ENCODE measurements around the gene ACKR3. TPM values are rescaled to one million over a fixed set of nuclear protein-coding genes. Genes with fewer than 3 reads are reported as not detected.

Gene ACKR3
- total RNA-seq, 2 experiments from 2014 or later, result 0.46 to 2.1 TPM

- intact Hi-C loops (cut with micrococcal nuclease; ENCODE audit: unreplicated experiment), result no loop called here
- CTCF ChIA-PET (ENCODE audit: unreplicated experiment), result interaction anchor here (0.7 to 1.2 kb wide), 2 partner anchors 40 to 42 kb away, joined by 3 read pairs; no protein-coding TSS in a partner anchor
- peak; percentile 75 for DNase-seq (ENCODE audit: low spot score)
- TF ChIP-seq EZH2phosphoT487 (IDR thresholded peaks at IDR 0.05; ENCODE audit: borderline replicate concordance, low read depth, low read length), result no peak
- no peak for TF ChIP-seq CTCF (conservative IDR thresholded peaks at IDR 0.05; ENCODE audit: low read length)
- peak overlapping the region; percentile 60; the same call in 1 of the 2 replicates for H2AFZ ChIP-seq (ENCODE audit: low read length)
- peak overlapping the region; percentile 39 for H3K4me2 ChIP-seq (ENCODE audit: low read length)
- H3K4me1 ChIP-seq (ENCODE audit: insufficient read depth, low read length, poor library complexity, severe bottlenecking), result peaks cover 41% of the 10 kb centered on the region
- POLR2A ChIA-PET, result interaction anchor here (0.7 to 1.9 kb wide), 3 partner anchors 15 to 477 kb away, joined by 3 to 6 read pairs (median 4); partner anchors contain the start of gene ACKR3
- peaks cover 10% of the 10 kb centered on the region; the same call in 1 of the 2 replicates for H3K9me3 ChIP-seq (ENCODE audit: low read length)
- no peaks in the 10 kb centered on the region for H3K9me2 ChIP-seq (ENCODE audit: insufficient read depth, low read length)
- H4K20me1 ChIP-seq (ENCODE audit: insufficient read depth, low read length), result no peaks in the 10 kb centered on the region
- H3K79me2 ChIP-seq (ENCODE audit: insufficient read depth, low read depth, low read length), result no peaks in the 10 kb centered on the region
- no peaks in the 10 kb centered on the region; the same call in 1 of the 2 replicates for H3K36me3 ChIP-seq (ENCODE audit: insufficient read depth, low read length)
- no TSS peak for BruUV-seq (replicated peaks)
- peak overlapping the region; percentile 40 for H3K27ac ChIP-seq (ENCODE audit: low read depth, low read length, poor library complexity, severe bottlenecking)
- no peak overlapping the region for H3K4me3 ChIP-seq (ENCODE audit: low read depth, low read length, poor library complexity, severe bottlenecking)
These were observed 14.9 kb upstream of the ACKR3 start for GRCh38 chr2:236554629-236555282.

GRCh38 chr2:236555481-236555880 is 14.1 kb upstream of the ACKR3 start:
- TF ChIP-seq CTCF (conservative IDR thresholded peaks at IDR 0.05; ENCODE audit: low read length), result no peak
- no peak for TF ChIP-seq EZH2phosphoT487 (IDR thresholded peaks at IDR 0.05; ENCODE audit: borderline replicate concordance, low read depth, low read length)
- H3K4me1 ChIP-seq (ENCODE audit: insufficient read depth, low read length, poor library complexity, severe bottlenecking), result peaks cover 42% of the 10 kb centered on the region
- no peaks in the 10 kb centered on the region for H4K20me1 ChIP-seq (ENCODE audit: insufficient read depth, low read length)
- intact Hi-C loops (cut with micrococcal nuclease; ENCODE audit: unreplicated experiment), result no loop called here
- peaks cover 10% of the 10 kb centered on the region; the same call in 1 of the 2 replicates for H3K9me3 ChIP-seq (ENCODE audit: low read length)
- ChIA-PET POLR2A (interaction anchor here (0.5 to 1.9 kb wide), 4 partner anchors 10 to 476 kb away, joined by 4 to 6 read pairs (median 5); partner anchors contain the start of gene ACKR3), CTCF (ENCODE audit: unreplicated experiment) (interaction anchor here (1.2 kb wide), 1 partner anchor 42 kb away, joined by 3 read pairs; no protein-coding TSS in a partner anchor)
- H3K79me2 ChIP-seq (ENCODE audit: insufficient read depth, low read depth, low read length), result no peaks in the 10 kb centered on the region
- peak overlapping the region; percentile 40 for H3K27ac ChIP-seq (ENCODE audit: low read depth, low read length, poor library complexity, severe bottlenecking)
- H3K36me3 ChIP-seq (ENCODE audit: insufficient read depth, low read length), result no peaks in the 10 kb centered on the region; the same call in 1 of the 2 replicates
- H3K9me2 ChIP-seq (ENCODE audit: insufficient read depth, low read length), result no peaks in the 10 kb centered on the region
- H2AFZ ChIP-seq (ENCODE audit: low read length), result peak overlapping the region; percentile 60; the same call in 1 of the 2 replicates
- peak overlapping the region; percentile 39 for H3K4me2 ChIP-seq (ENCODE audit: low read length)
- BruUV-seq (replicated peaks), result no TSS peak
- no peak for DNase-seq (ENCODE audit: low spot score)
- H3K4me3 ChIP-seq (ENCODE audit: low read depth, low read length, poor library complexity, severe bottlenecking), result no peak overlapping the region
